ENCODE measurements around the gene DDI2. TPM values are rescaled to one million over a fixed set of nuclear protein-coding genes. Genes with fewer than 3 reads are reported as not detected.

DDI2 gene
- total and polyA plus RNA-seq, 10 of the 15 experiments (the other 5 are each of a cell fraction or from before 2014, with no cell fraction given) = 3.3 to 33.1 (median 11.6) TPM

GRCh38 chr1:15692121-15692682, 74.9 kb downstream of the DDI2 start:
- 38% methylated on average over 5 of the region's 5 CpGs for WGBS (ENCODE audit: insufficient coverage, insufficient replicate concordance, low lambda C conversion rate, missing lambda C conversion rate)
- H4K20me1 ChIP-seq (ENCODE audit: control insufficient read depth, insufficient read depth) = no peaks in the 10 kb centered on the region
- no peak for DNase-seq (ENCODE audit: low read depth, low spot score)
- no peak for ATAC-seq
- H3K4me3 ChIP-seq = no peak overlapping the region
- no peak for TF ChIP-seq JUND (IDR thresholded peaks at IDR 0.05; ENCODE audit: low read depth, low read length)
- TF ChIP-seq NR2C1 (IDR thresholded peaks at IDR 0.05) = no peak
- no peak for TF ChIP-seq IRF5 (IDR thresholded peaks at IDR 0.05; ENCODE audit: borderline replicate concordance)
- no peak for TF ChIP-seq RB1 (IDR thresholded peaks at IDR 0.05; ENCODE audit: borderline replicate concordance)
- TF ChIP-seq PRDM15 (CRISPR knock-in tag; IDR thresholded peaks at IDR 0.05) = no peak
- TF ChIP-seq FOXK2 (IDR thresholded peaks at IDR 0.05) = no peak
- no peak for TF ChIP-seq REST (IDR thresholded peaks at IDR 0.05; ENCODE audit: low read depth, low read length)
- TF ChIP-seq CHD1 (IDR thresholded peaks at IDR 0.05; ENCODE audit: low read depth, low read length) = no peak
- no peak overlapping the region for H3K4me2 ChIP-seq (ENCODE audit: control insufficient read depth, insufficient read depth)
- FAIRE-seq = no peak
- no peak overlapping the region for H3K27ac ChIP-seq (ENCODE audit: control insufficient read depth, insufficient read depth)
- ChIA-PET POLR2A (no interaction called here), CTCF (no interaction called here), SMC1A (ENCODE audit: uncharacterized antibody, unreplicated experiment) (interaction anchor here (1.5 kb wide), 1 partner anchor 15 kb away, joined by 3 read pairs; no protein-coding TSS in a partner anchor), RAD21 (ENCODE audit: unreplicated experiment) (interaction anchor here (1.5 kb wide), 1 partner anchor 111 kb away, joined by 3 read pairs; no protein-coding TSS in a partner anchor)
- peaks cover 5% of the 10 kb centered on the region for H3K4me1 ChIP-seq (ENCODE audit: control insufficient read depth, insufficient read depth, low read length)
- no TSS peak for BruUV-seq (replicated peaks)
- no peaks in the 10 kb centered on the region for H3K27me3 ChIP-seq (replicated peaks in 1 of 2; ENCODE audit: control insufficient read depth in 2 of 2, insufficient read depth in 2 of 2, low read length in 1 of 2)
- no peak overlapping the region for H2AFZ ChIP-seq (ENCODE audit: control insufficient read depth, low read depth, low read length)
- H3K79me2 ChIP-seq (ENCODE audit: control insufficient read depth, insufficient read depth, low read length) = peaks cover 47% of the 10 kb centered on the region
- in situ Hi-C loops (cut with MboI) (no loop called here), intact Hi-C loops (cut with micrococcal nuclease; ENCODE audit: unreplicated experiment) (no loop called here)
- no peak overlapping the region for H3K9ac ChIP-seq (ENCODE audit: control insufficient read depth, insufficient read depth, low read length)
- no peaks in the 10 kb centered on the region; the same call in 2 of the 3 replicates for H3K9me3 ChIP-seq (replicated peaks; ENCODE audit: control insufficient read depth, insufficient read depth, low read length)
- H3K36me3 ChIP-seq (ENCODE audit: control insufficient read depth in 2 of 2, insufficient read depth in 2 of 2, low read length in 1 of 2) = peaks cover 0 to 3% of the 10 kb centered on the region in 2 experiments; a peak in 2 of 4 replicates

All from GM12878 (cell line).